Activated CD8-positive, alpha-beta T cell treated with anti-CD3 and anti-CD28 coated beads for 36 hours (primary cell): Measurements from ENCODE around the gene EPB41L2. TPM values are rescaled to one million over a fixed set of nuclear protein-coding genes. Genes with fewer than 3 reads are reported as not detected.

ENCODE experiments used
- ATAC-seq: fragments of 200-7000 bp; cut with Tn5 transposase; one replicate; pipeline ENCODE4 v1.10.0; 2021; ENCODE audit warnings: mild to moderate bottlenecking, moderate library complexity
- CTCF ChIA-PET: fragments of 350-600 bp; sonication (Branson Sonifier 250); formaldehyde crosslinking; loops from one replicate; lab custom pipeline; 2021; ENCODE audit warnings: antibody characterized with exemption; lab: Charles Lee
- POLR2A ChIA-PET: fragments of 350-600 bp; sonication (Branson Sonifier 250); formaldehyde crosslinking; loops from one replicate; lab custom pipeline; 2021; ENCODE audit warnings: antibody characterized with exemption; lab: Charles Lee
- DNase-seq: peaks from one replicate; pipeline ENCODE4 v3.0.0-alpha.2; 2020
- H3K27ac Mint-ChIP-seq: one replicate; pipeline ENCODE4 v1.8.0; 2021; ENCODE audit warnings: mild to moderate bottlenecking, mixed read lengths
- H3K27me3 Mint-ChIP-seq: one replicate; pipeline ENCODE4 v1.8.0; 2021; ENCODE audit warnings: mixed read lengths
- H3K36me3 Mint-ChIP-seq: one replicate; pipeline ENCODE4 v1.8.0; 2021; ENCODE audit warnings: low read depth, mixed read lengths
- H3K4me1 Mint-ChIP-seq: one replicate; pipeline ENCODE4 v1.8.0; 2021; ENCODE audit warnings: low read depth, mixed read lengths
- H3K4me3 Mint-ChIP-seq: one replicate; pipeline ENCODE4 v1.8.0; 2021; ENCODE audit warnings: mild to moderate bottlenecking, moderate library complexity, mixed read lengths
- H3K9me3 Mint-ChIP-seq: one replicate; pipeline ENCODE4 v1.8.0; 2021; ENCODE audit warnings: mixed read lengths
- CTCF ChIP-seq: fragments of 200-600 bp; IDR thresholded peaks from one replicate; pipeline ENCODE4 v1.8.0; 2022; ENCODE audit warnings: antibody characterized with exemption, mild to moderate bottlenecking
- intact Hi-C: fragments of 100-400 bp; cut with micrococcal nuclease; formaldehyde crosslinking; loops from one replicate; pipeline ENCODE4 v1.10.0; 2022
- total RNA-seq, 2 experiments: library from RNA; stranded (reverse); gene quantifications; one replicate each; pipeline ENCODE4 v1.2.3, GENCODE V29; 2021

Gene EPB41L2
- total RNA-seq, 2 experiments from 2014 or later: 30.6 to 33.3 TPM

GRCh38 chr6:130825772-130826441 is 237.1 kb downstream of the EPB41L2 start:
- ChIA-PET CTCF (no interaction called here), POLR2A (no interaction called here)
- Mint-ChIP-seq H3K27me3 (no peaks in the 10 kb centered on the region), H3K9me3 (no peaks in the 10 kb centered on the region), H3K4me3 (no peak overlapping the region), H3K36me3 (no peaks in the 10 kb centered on the region), H3K4me1 (peaks cover 2% of the 10 kb centered on the region), H3K27ac (no peak overlapping the region)
- no peak for TF ChIP-seq CTCF
- ATAC-seq: no peak
- intact Hi-C loops: no loop called here
- DNase-seq: no peak

DNA sequence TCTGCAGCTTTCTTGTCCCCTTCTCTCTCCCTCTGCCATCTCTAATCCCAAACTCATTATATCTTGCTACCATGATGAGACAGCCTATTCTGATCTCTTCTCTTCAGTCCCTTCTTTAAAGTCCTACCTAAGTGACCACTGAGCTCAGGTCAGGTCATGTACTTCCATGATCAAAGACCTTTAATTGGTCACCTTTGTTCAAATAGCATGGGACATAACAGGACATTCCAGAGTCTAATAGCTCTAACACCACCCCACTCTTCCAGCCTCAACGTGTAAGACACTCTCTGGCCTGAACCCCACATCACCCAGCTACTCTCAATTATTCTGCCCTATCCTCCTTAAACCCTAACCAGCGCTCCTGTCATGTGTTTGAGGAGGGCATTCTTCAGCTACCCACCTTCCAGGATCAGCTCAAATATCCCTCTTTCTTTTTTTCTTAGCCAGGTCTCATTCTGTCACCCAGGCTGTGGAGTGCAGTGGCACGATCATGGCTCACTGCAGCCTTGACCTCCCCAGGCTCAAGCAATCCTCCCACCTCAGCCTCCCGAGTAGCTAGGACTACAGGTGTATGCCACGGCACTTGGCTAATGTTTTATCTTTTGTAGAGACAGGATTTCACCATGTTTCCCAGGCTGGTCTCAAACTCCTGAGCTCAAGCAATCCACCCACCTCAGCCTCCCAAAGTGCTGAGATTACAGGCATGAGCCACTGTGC is 237.9 kb downstream of the EPB41L2 start:
- H3K4me3 Mint-ChIP-seq: no peak overlapping the region
- no peak for TF ChIP-seq CTCF
- peaks cover under 1% of the 10 kb centered on the region for H3K27me3 Mint-ChIP-seq
- H3K9me3 Mint-ChIP-seq: no peaks in the 10 kb centered on the region
- H3K36me3 Mint-ChIP-seq: no peaks in the 10 kb centered on the region
- DNase-seq (no peak), ATAC-seq (no peak)
- peaks cover 2% of the 10 kb centered on the region for H3K4me1 Mint-ChIP-seq
- POLR2A ChIA-PET: no interaction called here
- intact Hi-C loops: no loop called here
- CTCF ChIA-PET: no interaction called here
- H3K27ac Mint-ChIP-seq: no peak overlapping the region

DNA sequence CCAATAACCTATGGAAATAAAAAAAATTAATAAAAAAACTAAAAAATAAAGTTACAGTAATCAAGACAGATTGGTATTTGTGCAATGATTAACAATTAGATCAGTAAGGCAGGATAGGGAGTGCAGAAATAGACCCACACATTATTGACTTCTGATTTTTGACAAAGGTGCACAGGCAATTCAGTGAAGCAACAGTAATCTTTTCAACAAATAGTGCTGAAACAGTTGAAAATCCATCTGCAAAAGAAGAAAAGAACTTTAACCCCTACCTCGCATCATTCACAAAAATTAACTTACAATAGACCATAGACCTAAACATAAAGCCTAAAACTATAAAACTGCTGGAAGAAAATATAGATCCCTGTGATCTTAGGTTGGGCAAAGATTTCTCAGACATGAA is 240.3 kb downstream of the EPB41L2 start:
- Mint-ChIP-seq H3K36me3 (peaks cover under 1% of the 10 kb centered on the region), H3K4me3 (no peak overlapping the region), H3K27me3 (peaks cover 4% of the 10 kb centered on the region), H3K27ac (no peak overlapping the region), H3K9me3 (peaks cover 1% of the 10 kb centered on the region), H3K4me1 (peaks cover 2% of the 10 kb centered on the region)
- POLR2A ChIA-PET: no interaction called here
- CTCF ChIA-PET: no interaction called here
- intact Hi-C loops: no loop called here
- DNase-seq (no peak), ATAC-seq (no peak)
- no peak for TF ChIP-seq CTCF

- ATAC-seq (no peak), DNase-seq (no peak)
- peaks cover 5% of the 10 kb centered on the region for H3K27me3 Mint-ChIP-seq
- peaks cover 7% of the 10 kb centered on the region for H3K9me3 Mint-ChIP-seq
- ChIA-PET POLR2A (no interaction called here), CTCF (no interaction called here)
- no peaks in the 10 kb centered on the region for H3K4me1 Mint-ChIP-seq
- intact Hi-C loops: no loop called here
- H3K27ac Mint-ChIP-seq: no peak overlapping the region
- no peak overlapping the region for H3K4me3 Mint-ChIP-seq
- no peak for TF ChIP-seq CTCF
- H3K36me3 Mint-ChIP-seq: peaks cover 1% of the 10 kb centered on the region
Observed at GRCh38 chr6:130815200-130816071, 247.6 kb downstream of the EPB41L2 start.
